Body of pancreas (tissue), 4 donors: ENCODE data around the gene GSS. TPM values are rescaled to one million over a fixed set of nuclear protein-coding genes. Genes with fewer than 3 reads are reported as not detected.

Experiments used
- ATAC-seq: fragments of 150-250 bp; one replicate; pipeline ENCODE4 v1.9.1; 2016
- DNase-seq, 4 donors: peaks; one replicate each; pipeline ENCODE4 v3.0.0-alpha.2; 2019
- H3K27ac ChIP-seq, 4 donors: fragments of 200-600 bp; sonication (generic); 1 replicate in 3 of 4; 2 replicates in 1 of 4; pipeline versions ENCODE4 v1.5.1 to v1.6.1; 2016 to 2019; ENCODE audit warnings: mild to moderate bottlenecking in 1 of 4, mixed read lengths in 1 of 4, moderate library complexity in 1 of 4
- H3K27me3 ChIP-seq, 2 donors: fragments of 200-600 bp; sonication (generic); one replicate each; pipeline ENCODE4 v1.6.0; 2016; ENCODE audit warnings: mild to moderate bottlenecking in 1 of 2
- H3K36me3 ChIP-seq, 2 donors: fragments of 200-600 bp; sonication (generic); replicated peaks in 1 of 2; 2 replicates each; pipeline ENCODE4 v1.5.1; 2016; ENCODE audit warnings: low read depth in 2 of 2; ENCODE audit not compliant: insufficient read depth in 1 of 2
- H3K4me1 ChIP-seq: fragments of 200-600 bp; sonication (generic); one replicate; pipeline ENCODE4 v1.6.0; 2016
- H3K4me3 ChIP-seq, 2 donors: fragments of 200-600 bp; sonication (generic); 1 replicate in 1 of 2; 2 replicates in 1 of 2; pipeline ENCODE4 v1.5.1; 2016 to 2019
- H3K9me3 ChIP-seq, 3 donors: fragments of 200-600 bp; sonication (generic); 1 replicate in 2 of 3; 2 replicates in 1 of 3; pipeline ENCODE4 v1.5.1; 2016
- CTCF ChIP-seq, 7 experiments: fragments of 450-650 bp in 4 of 7; fragments of 200-600 bp in 3 of 7; sonication (generic) in 3 of 7; IDR thresholded peaks; one replicate each; pipeline ENCODE4 v1.5.1; 2016 to 2019; ENCODE audit warnings: antibody characterized with exemption in 7 of 7
- POLR2A ChIP-seq, 3 donors: fragments of 450-650 bp; IDR thresholded peaks; one replicate each; pipeline ENCODE4 v1.6.1; 2016; ENCODE audit warnings: antibody characterized with exemption in 3 of 3, mild to moderate bottlenecking in 2 of 3
- WGBS, 2 donors: methylation state at CpG; one replicate each; pipeline ENCODE4 v1.1.5; 2017; 5-methylcytosine and 5-hydroxymethylcytosine counted together
- intact Hi-C: fragments of 100-400 bp; cut with DNase I; formaldehyde crosslinking; loops from one replicate; pipeline ENCODE4 v1.15.1; 2023
- total RNA-seq, 2 donors: library from RNA; depleted of rRNA; stranded (reverse); fragments of >200 nt; gene quantifications; one replicate each; pipeline ENCODE4 v1.1.0, GENCODE V29; 2016

The GSS gene
- total RNA-seq, 2 donors from 2014 or later: 24.6 to 33.0 TPM

GRCh38 chr20:34993941-34994508, 38.4 kb upstream of the GSS start:
- DNase-seq (no peak), ATAC-seq (no peak)
- Histone ChIP-seq H3K36me3 (peaks cover 0 to 10% of the 10 kb centered on the region in 2 donors), H3K27me3 (no peaks in the 10 kb centered on the region), H3K9me3 (no peaks in the 10 kb centered on the region), H3K4me1 (no peaks in the 10 kb centered on the region), H3K27ac (no peak overlapping the region), H3K4me3 (no peak overlapping the region)
- WGBS, 2 donors: 91% methylated on average over 22 of the region's 22 CpGs; no CpG with 5 or more reads in 1 of the 2 donors
- intact Hi-C loops: no loop called here
- TF ChIP-seq POLR2A (IDR thresholded peaks at IDR 0.05) (no peak), CTCF (IDR thresholded peaks at IDR 0.05) (no peak)

- H3K27ac ChIP-seq: no peak overlapping the region
- DNase-seq: no peak
- H3K4me1 ChIP-seq: no peaks in the 10 kb centered on the region
- WGBS, 2 donors: 95 to 96% methylated on average over 10 to 20 of the region's 20 CpGs
- TF ChIP-seq CTCF (IDR thresholded peaks at IDR 0.05) (no peak), POLR2A (IDR thresholded peaks at IDR 0.05) (no peak)
- H3K36me3 ChIP-seq: peaks cover 0 to 10% of the 10 kb centered on the region in 2 donors
- H3K9me3 ChIP-seq: no peaks in the 10 kb centered on the region
- no peaks in the 10 kb centered on the region for H3K27me3 ChIP-seq
- no peak for ATAC-seq
- no peak overlapping the region for H3K4me3 ChIP-seq
- intact Hi-C loops: no loop called here
Measured at GRCh38 chr20:34992751-34993417, 37.3 kb upstream of the GSS start.

GRCh38 chr20:34990661-34991214, 35.1 kb upstream of the GSS start:
- DNase-seq (no peak), ATAC-seq (no peak)
- intact Hi-C loops: no loop called here
- Histone ChIP-seq H3K9me3 (no peaks in the 10 kb centered on the region), H3K4me3 (no peak overlapping the region), H3K27ac (no peak overlapping the region), H3K4me1 (no peaks in the 10 kb centered on the region), H3K27me3 (peaks cover 0 to 3% of the 10 kb centered on the region in 2 donors), H3K36me3 (peaks cover 0 to 2% of the 10 kb centered on the region in 2 donors)
- WGBS, 2 donors: 84 to 95% methylated on average over 13 to 18 of the region's 18 CpGs
- TF ChIP-seq CTCF (IDR thresholded peaks at IDR 0.05) (no peak), POLR2A (IDR thresholded peaks at IDR 0.05) (no peak)

- peaks cover 0 to 2% of the 10 kb centered on the region in 2 donors for H3K36me3 ChIP-seq
- TF ChIP-seq POLR2A (IDR thresholded peaks at IDR 0.05): no peak
- TF ChIP-seq CTCF (IDR thresholded peaks at IDR 0.05): no peak
- no peaks in the 10 kb centered on the region for H3K4me1 ChIP-seq
- H3K27me3 ChIP-seq: peaks cover 0 to 8% of the 10 kb centered on the region in 2 donors
- 64 to 69% methylated on average over 11 of the region's 11 CpGs for WGBS, 2 donors
- DNase-seq (peak in 1 of 4 donors; percentile 10), ATAC-seq (no peak)
- H3K4me3 ChIP-seq: no peak overlapping the region
- H3K27ac ChIP-seq: no peak overlapping the region
- no peaks in the 10 kb centered on the region for H3K9me3 ChIP-seq
- intact Hi-C loops: no loop called here
Measured at GRCh38 chr20:34990231-34990630, 34.6 kb upstream of the GSS start.
